Erythroblast (primary cell): Measurements from ENCODE around the gene DRC1.
A peak's percentile ranks its signal among the peaks of the same experiment; 100 is the strongest.

Experiments used
- DNase-seq, 2 experiments: peaks; one replicate each; lab custom pipeline; 2025; lab: John Stamatoyannopoulos, UW
- GATA1 ChIP-seq: IDR thresholded peaks from 2 replicates; pipeline ENCODE4 v1.6.1; 2011; ENCODE audit warnings: low read depth, mild to moderate bottlenecking, control low read depth, low read length, moderate library complexity
- POLR2A ChIP-seq: IDR thresholded peaks from 2 replicates; pipeline ENCODE4 v1.6.1; 2011; ENCODE audit warnings: mild to moderate bottlenecking, low read length

The DRC1 gene

DNA sequence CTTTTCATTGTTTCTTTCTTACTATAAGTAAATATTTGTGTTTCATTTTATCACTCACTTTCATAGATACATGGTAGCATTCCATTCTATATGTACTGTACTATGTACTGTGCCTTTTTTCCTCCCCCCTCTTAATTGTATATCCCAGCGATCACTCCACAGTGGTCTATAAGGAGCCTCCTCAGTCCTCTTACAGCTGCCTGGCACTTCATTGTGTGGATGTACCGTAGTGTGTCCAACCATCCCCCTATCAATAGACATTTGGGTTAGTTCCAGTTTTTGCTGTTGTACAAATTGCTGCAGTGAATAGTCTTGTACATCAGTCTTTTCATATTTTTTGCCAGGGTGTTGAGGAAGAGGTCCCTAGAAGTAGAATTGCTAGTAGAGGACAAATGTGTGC, 21.4 kb upstream of the DRC1 start:
- TF ChIP-seq POLR2A (no peak), GATA1 (no peak)
- DNase-seq = no peak

DNA sequence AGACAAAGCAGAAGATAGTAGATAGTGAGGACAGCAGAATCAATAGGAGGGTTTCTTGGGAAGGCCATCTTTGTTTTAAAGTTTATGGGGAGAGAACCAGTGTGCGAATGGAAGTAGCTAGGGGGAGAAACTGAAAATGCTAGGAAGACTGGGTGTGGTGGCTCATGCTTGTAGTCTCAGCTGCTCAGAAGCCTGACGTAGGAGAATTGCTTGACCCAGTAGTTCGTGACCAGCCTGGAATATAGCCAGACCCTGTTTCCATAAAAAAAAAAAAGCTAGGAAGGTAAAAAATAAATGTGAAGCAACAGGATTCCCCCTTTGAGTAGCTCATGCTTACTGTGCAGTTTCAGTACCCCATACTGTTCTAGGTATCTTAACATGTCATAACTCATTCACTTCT, 19.2 kb upstream of the DRC1 start:
- DNase-seq = no peak

DNA sequence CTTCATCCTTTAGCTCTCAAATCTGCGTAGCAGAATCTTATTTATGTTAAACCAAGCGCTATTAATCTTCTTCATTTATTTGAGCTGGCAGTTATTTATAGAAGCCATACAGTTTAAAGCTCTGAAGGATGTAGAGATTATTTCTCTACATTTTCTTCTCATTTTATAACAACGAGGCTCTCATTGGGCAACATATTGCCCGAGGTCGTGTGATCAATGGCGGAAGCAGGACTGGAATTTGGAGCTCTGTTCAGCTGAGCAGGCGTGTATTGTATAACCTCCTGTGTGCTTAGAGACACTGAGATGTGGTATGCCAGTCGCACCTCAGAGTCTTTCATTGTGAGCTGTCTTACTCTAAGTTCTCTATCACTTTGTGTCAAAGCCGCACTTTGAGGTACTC, 17.5 kb upstream of the DRC1 start:
- TF ChIP-seq GATA1 = no peak
- TF ChIP-seq POLR2A = no peak

More for the DNA sequence above, 19.2 kb upstream of the DRC1 start:
- no peak for TF ChIP-seq GATA1
- no peak for TF ChIP-seq POLR2A

DNA sequence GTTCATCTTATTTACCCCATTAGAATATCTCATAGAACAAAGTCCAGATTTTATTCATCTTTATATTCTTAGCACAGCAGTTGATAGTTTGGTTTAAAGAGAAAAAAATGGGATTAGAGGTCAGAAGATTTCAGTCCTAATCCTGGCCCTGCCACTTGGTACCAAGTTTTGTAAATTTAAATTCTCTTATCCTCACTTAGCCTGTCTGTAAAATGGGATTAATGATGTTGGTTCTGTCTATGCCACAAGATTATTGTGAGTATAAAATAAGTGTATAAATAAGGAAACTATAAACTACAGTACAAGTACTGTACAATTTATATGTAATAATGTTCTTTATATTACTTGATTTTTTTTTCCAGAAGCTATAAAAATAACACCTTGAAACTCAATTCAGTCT, 17.1 kb upstream of the DRC1 start:
- no peak for DNase-seq
- TF ChIP-seq POLR2A = no peak
- TF ChIP-seq GATA1 = no peak

More for the DNA sequence above, 17.5 kb upstream of the DRC1 start:
- DNase-seq = no peak

DNA sequence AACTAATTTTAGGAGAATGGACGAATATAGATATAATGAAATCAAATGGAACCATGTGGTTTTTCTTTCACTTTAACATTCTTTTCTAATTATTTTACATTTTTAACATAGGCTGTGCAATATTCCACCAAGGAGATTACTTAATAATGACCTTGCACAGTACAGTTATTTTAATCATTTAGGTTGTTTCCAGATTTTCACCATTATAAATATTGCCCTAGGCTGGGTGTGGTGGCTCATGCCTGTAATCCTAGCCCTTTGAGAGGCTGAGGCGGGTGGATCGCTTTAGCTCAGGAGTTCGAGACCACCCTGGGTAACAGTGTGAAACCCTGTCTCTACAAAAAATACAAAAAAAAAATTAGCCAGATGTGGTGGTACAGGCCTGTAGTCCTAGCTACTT, 14.5 kb upstream of the DRC1 start:
- DNase-seq = no peak
- TF ChIP-seq GATA1 (no peak), POLR2A (no peak)

DNA sequence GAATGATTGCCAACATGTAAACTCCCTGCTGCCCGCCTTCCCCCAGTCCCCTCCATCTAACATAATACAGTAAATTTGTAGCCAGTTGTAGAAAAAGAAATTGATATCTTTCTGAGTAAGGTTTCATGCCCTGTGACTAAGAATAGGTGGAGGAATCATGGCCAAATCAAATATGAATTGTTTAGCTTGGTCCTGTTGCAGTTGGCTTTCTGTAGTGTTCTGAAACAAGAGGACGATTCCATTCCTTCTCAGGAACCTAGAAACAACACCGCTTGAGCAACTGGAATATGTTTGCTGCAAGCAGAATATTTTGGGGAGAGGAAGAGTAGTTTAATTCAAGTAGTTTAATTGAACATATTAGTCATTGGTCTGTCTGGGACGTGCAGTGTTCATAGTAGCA, 7.0 kb upstream of the DRC1 start:
- no peak for TF ChIP-seq POLR2A
- no peak for TF ChIP-seq GATA1
- DNase-seq = no peak

DNA sequence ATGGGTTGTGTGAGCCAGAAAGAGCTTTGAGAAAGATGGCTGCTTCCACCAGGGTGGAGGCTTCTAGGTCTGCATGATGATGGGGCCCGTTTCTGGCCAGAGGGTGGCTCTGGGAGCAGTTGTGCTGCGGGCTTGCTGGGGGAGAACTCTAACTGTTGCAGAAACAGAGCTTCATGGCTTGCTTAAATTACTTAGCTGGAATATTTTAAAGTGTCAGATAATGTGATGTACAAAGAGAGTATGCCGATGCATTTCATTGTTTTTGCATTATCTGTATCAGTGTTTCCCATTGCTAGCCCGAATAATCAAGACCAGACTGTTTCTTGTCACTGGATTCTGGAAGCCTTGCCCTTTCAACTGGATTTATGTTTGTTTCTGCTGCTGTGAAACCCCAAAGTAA, 6.3 kb upstream of the DRC1 start:
- no peak for TF ChIP-seq POLR2A
- no peak for TF ChIP-seq GATA1
- DNase-seq = no peak

DNA sequence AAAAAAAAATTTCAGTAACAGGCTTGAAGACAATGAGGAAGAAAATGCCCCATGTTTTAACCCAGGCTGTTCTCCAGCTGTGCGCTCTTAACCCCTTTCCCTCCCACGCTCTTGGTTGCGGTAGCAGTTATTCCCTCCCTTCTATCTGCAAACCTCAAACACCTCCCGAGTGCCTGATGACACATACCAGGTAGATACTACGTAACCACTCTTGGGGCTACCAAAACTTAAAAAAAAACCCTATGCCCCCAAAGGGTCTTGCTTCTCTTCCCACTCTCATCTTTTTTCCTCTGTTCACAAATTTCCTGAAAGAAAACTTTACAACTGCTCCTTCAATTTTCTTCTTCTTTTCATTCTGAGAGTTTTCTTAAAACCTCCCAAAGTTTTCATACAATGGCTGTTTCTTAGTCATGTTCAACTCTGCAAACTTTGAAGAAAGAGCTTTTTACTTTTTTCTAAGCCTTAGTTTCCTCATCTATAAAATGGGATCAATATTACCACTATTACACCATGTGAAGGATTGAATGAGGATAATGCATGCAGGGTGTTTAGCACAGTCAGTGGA, 4.9 kb upstream of the DRC1 start:
- no peak for TF ChIP-seq GATA1
- TF ChIP-seq POLR2A = no peak
- no peak for DNase-seq

DNA sequence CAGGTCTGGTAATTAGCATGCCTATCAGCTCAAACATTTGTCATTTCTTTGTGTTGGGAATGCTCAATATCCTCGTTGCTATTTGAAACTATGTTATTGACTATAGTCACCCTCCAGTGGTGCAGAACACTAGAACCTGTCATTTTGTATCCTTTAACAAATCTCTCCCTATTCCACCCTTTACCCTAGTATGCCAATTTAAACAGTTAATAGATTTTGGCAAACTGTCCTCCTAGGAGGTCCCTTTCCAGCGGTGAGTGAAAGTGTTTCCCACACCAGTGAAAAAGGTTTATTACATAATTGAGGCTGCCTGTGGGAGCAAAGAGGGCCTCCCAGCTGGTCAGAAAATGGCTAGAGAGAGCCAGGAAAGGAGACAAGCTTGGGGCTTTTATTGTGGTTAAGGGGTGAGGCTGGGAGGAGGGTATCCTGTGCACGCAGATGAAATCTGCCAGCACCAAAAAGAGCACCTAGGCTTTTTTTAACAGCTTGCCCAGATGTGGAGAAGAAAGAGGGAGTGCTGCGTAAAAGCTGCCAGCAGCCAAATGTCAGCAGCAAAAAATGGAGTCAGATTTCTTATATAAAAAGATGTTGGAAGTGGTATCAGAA, 1.8 kb upstream of the DRC1 start:
- TF ChIP-seq POLR2A (no peak), GATA1 (no peak)

DNA sequence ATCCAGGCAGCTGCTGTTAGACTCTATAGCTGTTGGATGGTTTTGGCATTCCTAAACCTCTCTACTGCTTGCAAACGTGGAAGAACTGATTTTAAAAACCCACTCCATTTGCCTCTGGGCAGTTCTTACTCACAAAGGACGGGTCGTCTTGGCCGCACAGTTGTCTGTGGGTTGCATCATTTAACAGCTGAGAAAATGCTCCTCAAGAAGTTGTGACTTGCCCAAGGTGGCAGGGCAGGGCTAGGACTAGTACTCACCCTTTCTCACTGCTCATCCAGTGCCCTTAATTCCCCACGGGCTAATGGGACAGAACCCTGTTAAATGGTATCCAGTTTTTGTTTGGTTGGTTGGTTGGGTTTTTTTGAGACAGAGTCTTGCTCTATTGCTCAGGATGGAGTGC, 997 bp upstream of the DRC1 start:
- DNase-seq = peak in 1 of 2 experiments; percentile 16
- no peak for TF ChIP-seq POLR2A
- no peak for TF ChIP-seq GATA1

More for the DNA sequence above, 1.8 kb upstream of the DRC1 start:
- no peak for DNase-seq

DNA sequence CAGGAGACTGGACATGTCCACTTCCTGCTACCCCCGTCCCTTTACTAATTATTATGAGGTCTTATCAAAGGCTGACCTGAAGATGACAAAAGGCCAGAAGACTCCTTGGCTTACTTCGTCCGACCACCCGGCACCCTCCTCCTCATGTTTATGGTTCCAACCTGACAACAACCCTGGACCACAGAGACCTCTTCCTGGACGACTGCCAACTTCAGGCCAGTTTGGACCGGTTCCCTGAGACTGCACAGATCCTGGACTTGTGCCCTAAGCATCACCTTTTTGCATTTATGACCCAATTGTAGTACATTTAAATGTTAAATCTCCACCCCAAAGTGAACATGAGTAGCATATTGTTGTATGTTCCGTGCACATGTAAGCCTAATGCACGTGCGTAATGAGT, 5.8 kb downstream of the DRC1 start:
- no peak for TF ChIP-seq GATA1
- TF ChIP-seq POLR2A = no peak
- DNase-seq = no peak

DNA sequence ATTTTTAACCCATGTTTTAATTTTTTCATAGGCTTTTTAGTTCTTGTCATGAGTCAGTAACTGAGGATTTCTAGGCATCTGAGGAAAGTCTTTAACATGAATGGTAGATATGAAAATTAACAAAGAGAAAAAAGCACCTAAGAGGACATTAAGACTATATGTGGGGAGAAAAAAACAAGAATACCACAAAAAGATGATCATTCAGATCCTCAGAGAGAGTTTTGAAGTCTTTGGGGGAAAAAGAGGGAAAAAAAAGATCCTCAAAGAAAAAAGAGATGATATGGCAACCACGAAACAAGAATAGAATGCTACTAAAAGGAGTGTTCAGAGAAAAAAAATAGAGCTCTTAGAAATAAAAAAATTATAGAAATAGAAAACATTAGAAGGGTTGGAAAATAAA, 8.1 kb downstream of the DRC1 start:
- TF ChIP-seq GATA1 (no peak), POLR2A (no peak)
- DNase-seq = no peak

DNA sequence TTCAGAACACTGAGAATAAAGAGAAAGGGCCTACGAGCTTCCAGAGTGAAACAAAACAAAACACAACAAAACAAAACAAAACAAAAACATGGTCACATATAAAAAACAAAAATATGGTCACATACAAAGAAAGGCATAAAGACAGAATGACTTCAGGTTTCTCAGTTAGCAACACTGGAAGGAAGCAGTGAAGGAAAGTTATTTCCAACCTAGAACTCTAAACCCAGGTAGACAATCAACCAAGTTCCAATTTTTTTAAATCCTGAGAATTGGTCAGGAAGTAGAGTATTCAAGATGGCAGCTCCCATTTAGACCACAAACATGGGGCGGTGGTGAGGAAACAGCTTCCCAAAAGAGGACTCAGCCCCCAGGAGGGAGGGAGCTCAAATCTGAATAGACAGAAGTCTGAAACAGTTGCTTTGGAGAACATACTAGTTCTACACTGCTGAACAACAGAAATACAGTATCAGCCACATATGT, 9.1 kb downstream of the DRC1 start:
- no peak for DNase-seq
- TF ChIP-seq POLR2A = no peak
- no peak for TF ChIP-seq GATA1

DNA sequence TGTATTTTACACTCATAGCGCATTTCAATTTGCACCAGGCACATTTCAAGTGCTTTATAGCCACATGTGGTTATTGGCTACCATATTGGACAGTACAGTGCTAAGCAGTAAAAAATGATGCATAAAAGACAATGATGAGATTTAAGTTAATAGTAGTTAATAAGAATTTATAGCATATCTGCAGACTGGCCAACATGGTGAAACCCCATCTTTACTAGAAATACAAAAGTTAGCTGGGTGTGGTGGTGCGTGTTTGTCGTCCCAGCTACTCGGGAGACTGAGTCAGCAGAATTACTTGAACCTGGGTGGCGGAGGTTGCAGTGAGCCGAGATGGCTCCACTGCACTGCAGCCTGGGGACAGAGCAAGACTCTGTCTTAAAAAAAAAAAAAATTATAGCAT, 9.7 kb downstream of the DRC1 start:
- DNase-seq = no peak
- TF ChIP-seq GATA1 (no peak), POLR2A (no peak)
